GM12878 (cell line): ENCODE measurements around the gene HERPUD2. TPM values are rescaled to one million over a fixed set of nuclear protein-coding genes. Genes with fewer than 3 reads are reported as not detected.

Experiments used
- ATAC-seq: fragments of 200-7000 bp; cut with Tn5 transposase; 3 replicates; pipeline ENCODE4 v1.9.1; 2020; ENCODE audit warnings: mild to moderate bottlenecking, moderate library complexity
- BruUV-seq: library from RNA; stranded (reverse); fragments of 400-500 nt; replicated peaks from 2 replicates; lab custom pipeline; 2021; lab: Mats Ljungman, UMichigan
- CTCF ChIA-PET: fragments of 300-600 bp; sonication (Branson Sonifier 250); formaldehyde crosslinking; extraction: SDS; loops from one replicate; lab custom pipeline; 2021; ENCODE audit warnings: inconsistent platforms; lab: Yijun Ruan, JAX
- POLR2A ChIA-PET: fragments of 350-600 bp; formaldehyde crosslinking; extraction: SDS; loops from one replicate; lab custom pipeline; 2021; ENCODE audit warnings: inconsistent platforms; lab: Charles Lee
- RAD21 ChIA-PET: fragments of 300-600 bp; sonication (Branson Sonifier 250); formaldehyde crosslinking; loops from one replicate; lab custom pipeline; 2023; ENCODE audit warnings: antibody characterized with exemption; ENCODE audit not compliant: unreplicated experiment; lab: Charles Lee
- SMC1A ChIA-PET: fragments of 300-600 bp; sonication (Branson Sonifier 250); formaldehyde crosslinking; loops from one replicate; lab custom pipeline; 2023; ENCODE audit not compliant: unreplicated experiment, uncharacterized antibody; lab: Charles Lee
- DNase-seq: peaks from one replicate; pipeline ENCODE4 v3.0.0-alpha.2; 2011; ENCODE audit warnings: low read depth, low spot score
- FAIRE-seq: peaks from 3 replicates; lab custom pipeline; 2011; peaks lifted over from hg19 to GRCh38; lab: Jason Lieb, UNC
- H2AFZ ChIP-seq: 2 replicates; pipeline ENCODE4 v1.6.0; 2011; ENCODE audit warnings: low read depth, low read length, control low read depth; ENCODE audit not compliant: control insufficient read depth
- H3K27ac ChIP-seq: 2 replicates; pipeline ENCODE4 v1.5.1; 2011; ENCODE audit warnings: control low read depth; ENCODE audit not compliant: control insufficient read depth, insufficient read depth
- H3K27me3 ChIP-seq, 2 experiments: replicated peaks in 1 of 2; 2 replicates each; pipeline versions ENCODE4 v1.6.0 to v1.6.1; 2011; ENCODE audit warnings: low read length in 1 of 2; ENCODE audit not compliant: control insufficient read depth in 2 of 2, insufficient read depth in 2 of 2
- H3K36me3 ChIP-seq, 2 experiments: 2 replicates each; pipeline ENCODE4 v1.5.1; 2011; ENCODE audit warnings: low read length in 1 of 2; ENCODE audit not compliant: control insufficient read depth in 2 of 2, insufficient read depth in 2 of 2
- H3K4me1 ChIP-seq: 2 replicates; pipeline ENCODE4 v1.6.1; 2011; ENCODE audit warnings: mild to moderate bottlenecking, low read length, moderate library complexity, mixed read lengths; ENCODE audit not compliant: control insufficient read depth, insufficient read depth
- H3K4me2 ChIP-seq: 2 replicates; pipeline ENCODE4 v1.6.0; 2011; ENCODE audit warnings: control low read depth; ENCODE audit not compliant: control insufficient read depth, insufficient read depth
- H3K4me3 ChIP-seq: fragments of 200-600 bp; sonication (generic); 2 replicates; pipeline ENCODE4 v1.5.1; 2016
- H3K79me2 ChIP-seq: 2 replicates; pipeline ENCODE4 v1.6.0; 2011; ENCODE audit warnings: low read length; ENCODE audit not compliant: control insufficient read depth, insufficient read depth
- H3K9ac ChIP-seq: 2 replicates; pipeline ENCODE4 v1.8.0; 2011; ENCODE audit warnings: low read length, control low read depth, mixed read lengths; ENCODE audit not compliant: control insufficient read depth, insufficient read depth
- H3K9me3 ChIP-seq: replicated peaks from 3 replicates; pipeline ENCODE4 v1.5.1; 2011; ENCODE audit warnings: mild to moderate bottlenecking, low read length; ENCODE audit not compliant: control insufficient read depth, insufficient read depth
- H4K20me1 ChIP-seq: 2 replicates; pipeline ENCODE4 v1.6.0; 2011; ENCODE audit not compliant: control insufficient read depth, insufficient read depth
- EP300 ChIP-seq, 2 experiments: fragments of 150-350 bp in 1 of 2; IDR thresholded peaks; 2 replicates each; pipeline ENCODE4 v1.6.1; 2011 to 2012; ENCODE audit warnings: low read depth in 2 of 2, low read length in 2 of 2, borderline replicate concordance in 1 of 2, improper control_type of control experiment in 1 of 2, inconsistent platforms in 1 of 2; ENCODE audit not compliant: control insufficient read depth in 1 of 2
- FOXK2 ChIP-seq: fragments of 450-650 bp; IDR thresholded peaks from 2 replicates; pipeline ENCODE4 v1.6.1; 2017; ENCODE audit warnings: mild to moderate bottlenecking, moderate library complexity
- GABPA ChIP-seq: IDR thresholded peaks from 2 replicates; pipeline ENCODE4 v1.6.1; 2014; ENCODE audit warnings: antibody characterized with exemption, low read depth, mild to moderate bottlenecking, inconsistent platforms
- HCFC1 ChIP-seq: fragments of 150-350 bp; IDR thresholded peaks from 2 replicates; pipeline ENCODE4 v1.6.1; 2014; ENCODE audit warnings: low read length
- NFYA ChIP-seq: IDR thresholded peaks from 2 replicates; pipeline ENCODE4 v1.6.1; 2011; ENCODE audit warnings: low read depth, mild to moderate bottlenecking, low read length, improper control_type of control experiment, borderline replicate concordance
- RAD51 ChIP-seq: fragments of 450-650 bp; IDR thresholded peaks from 2 replicates; pipeline ENCODE4 v1.6.1; 2016; ENCODE audit warnings: moderate library complexity, mild to moderate bottlenecking, inconsistent platforms
- STAT3 ChIP-seq: IDR thresholded peaks from 2 replicates; pipeline ENCODE4 v1.6.1; 2011; ENCODE audit warnings: low read depth, low read length, improper control_type of control experiment
- TAF1 ChIP-seq: IDR thresholded peaks from 2 replicates; pipeline ENCODE4 v1.6.1; 2011; ENCODE audit warnings: mild to moderate bottlenecking, low read depth, low read length, borderline replicate concordance
- ZBED1 ChIP-seq: IDR thresholded peaks from 2 replicates; pipeline ENCODE4 v1.6.1; 2016; ENCODE audit warnings: borderline replicate concordance
- ZNF207 ChIP-seq: fragments of 450-650 bp; IDR thresholded peaks from 2 replicates; pipeline ENCODE4 v1.6.1; 2014; ENCODE audit warnings: antibody characterized with exemption, mild to moderate bottlenecking, borderline replicate concordance
- ZNF274 ChIP-seq: IDR thresholded peaks from one replicate; pipeline ENCODE4 v1.8.0; 2011; ENCODE audit not compliant: insufficient read length, insufficient read depth
- WGBS: methylation state at CpG from one replicate; pipeline ENCODE4 v1.1.6; 2016; ENCODE audit warnings: low lambda C conversion rate; ENCODE audit not compliant: insufficient replicate concordance, insufficient coverage; ENCODE audit errors: missing lambda C conversion rate; 5-methylcytosine and 5-hydroxymethylcytosine counted together
- in situ Hi-C: fragments of 300-500 bp; cut with MboI; formaldehyde crosslinking; loops from 9 replicates; pipeline ENCODE4 v1.14.3; 2018; ENCODE audit warnings: mixed read lengths
- intact Hi-C: fragments of 100-400 bp; cut with micrococcal nuclease; formaldehyde crosslinking; loops from one replicate; pipeline ENCODE4 v1.14.2; 2022; ENCODE audit not compliant: unreplicated experiment
- polyA plus RNA-seq, 11 experiments: library from polyadenylated mRNA; depleted of rRNA in 4 of 11; unstranded in 6 of 11; stranded (reverse) in 5 of 11; fragments of >200 nt; fragmentation: Nextera tagmentation in 4 of 11; fragmentation: Illumina TruSeq in 1 of 11; extraction: Ambion mirVana in 4 of 11; extraction: Trizol in 1 of 11; gene quantifications; 1 replicate in 1 of 11; 2 replicates in 10 of 11; pipeline versions ENCODE4 v1.2.1 to v1.2.3, GENCODE V29; 2011 to 2016; ENCODE audit warnings: inconsistent platforms in 2 of 11, missing spikeins in 2 of 11, low read depth in 1 of 11
- total RNA-seq, 4 experiments: library from RNA; depleted of rRNA in 3 of 4; stranded (reverse); fragments of >200 nt in 3 of 4; fragmentation: Illumina TruSeq in 1 of 4; extraction: Trizol in 1 of 4; gene quantifications; 2 replicates each; pipeline versions ENCODE4 v1.2.1 to v1.2.3, GENCODE V29; 2013 to 2021
- TF ChIP-seq, protein P1 (sequence below): fragments of 450-650 bp; IDR thresholded peaks from 2 replicates; pipeline ENCODE4 v1.6.1; 2017; ENCODE audit warnings: low read depth, mild to moderate bottlenecking, moderate library complexity
- TF ChIP-seq, protein P2 (sequence below): fragments of 450-650 bp; IDR thresholded peaks from 2 replicates; pipeline ENCODE4 v1.6.1; 2018; ENCODE audit warnings: borderline replicate concordance, mild to moderate bottlenecking; ENCODE audit not compliant: partially characterized antibody

HERPUD2 gene
- total and polyA plus RNA-seq, 10 of the 15 experiments (the other 5 are each of a cell fraction or from before 2014, with no cell fraction given), result 4.7 to 69.6 (median 13.9) TPM

DNA sequence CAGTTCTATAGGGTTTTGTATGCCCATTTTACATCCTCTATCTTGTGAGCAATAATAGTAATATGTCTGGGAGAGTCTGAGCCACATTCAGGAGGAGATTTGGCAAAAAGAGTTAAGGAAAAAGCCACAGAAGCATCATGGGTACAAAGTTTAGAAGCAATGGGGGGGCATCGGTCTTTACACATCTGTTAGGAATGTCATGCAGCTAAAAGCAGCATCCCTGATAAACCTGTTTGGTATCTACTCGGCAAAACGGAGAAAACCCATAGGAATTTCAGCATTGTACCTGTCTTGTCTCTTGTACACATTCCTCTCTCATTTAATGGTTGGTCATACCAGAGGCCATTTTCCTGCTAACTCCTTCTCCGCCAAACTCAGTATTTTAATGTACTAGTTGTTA lies 12.5 kb upstream of the HERPUD2 start:
- H3K27ac ChIP-seq, result no peak overlapping the region
- RAD21 ChIA-PET, result interaction anchor here (0.6 to 4.5 kb wide), 9 partner anchors 12 to 220 kb away, joined by 3 to 110 read pairs (median 4); partner anchors contain the start of genes HERPUD2 and SEPTIN7
- TF ChIP-seq EP300 (IDR thresholded peaks at IDR 0.05; ENCODE audit: borderline replicate concordance in 1 of 2, control insufficient read depth in 1 of 2, low read depth in 2 of 2, low read length in 2 of 2) (no peak), GABPA (no peak), NFYA (no peak), TAF1 (no peak), HCFC1 (no peak)
- H3K4me2 ChIP-seq, result no peak overlapping the region
- WGBS, result 96% methylated on average over 4 of the region's 4 CpGs
- SMC1A ChIA-PET, result interaction anchor here (0.8 to 16.1 kb wide), 8 partner anchors 10 to 202 kb away, joined by 3 to 337 read pairs (median 40); partner anchors contain the start of genes HERPUD2 and SEPTIN7
- peaks cover 5% of the 10 kb centered on the region; the same call in 1 of the 2 replicates for H3K4me1 ChIP-seq
- H3K79me2 ChIP-seq, result no peaks in the 10 kb centered on the region
- no peak overlapping the region for H2AFZ ChIP-seq
- DNase-seq (no peak), FAIRE-seq (no peak), ATAC-seq (no peak)
- H3K36me3 ChIP-seq, result no peaks in the 10 kb centered on the region
- H3K9me3 ChIP-seq, result no peaks in the 10 kb centered on the region
- POLR2A ChIA-PET, result interaction anchor here (1.2 to 3.0 kb wide), 2 partner anchors 9 to 12 kb away, joined by 3 to 17 read pairs; partner anchors contain the start of gene HERPUD2
- no TSS peak for BruUV-seq
- no peaks in the 10 kb centered on the region for H3K27me3 ChIP-seq
- H4K20me1 ChIP-seq, result no peaks in the 10 kb centered on the region
- H3K4me3 ChIP-seq, result no peak overlapping the region
- H3K9ac ChIP-seq, result no peak overlapping the region
- CTCF ChIA-PET, result interaction anchor here (0.7 to 8.8 kb wide), 9 partner anchors 10 to 210 kb away, joined by 3 to 115 read pairs (median 4); no protein-coding TSS in a partner anchor
- intact Hi-C loops, result no loop called here
- in situ Hi-C loops, result no loop called here

DNA sequence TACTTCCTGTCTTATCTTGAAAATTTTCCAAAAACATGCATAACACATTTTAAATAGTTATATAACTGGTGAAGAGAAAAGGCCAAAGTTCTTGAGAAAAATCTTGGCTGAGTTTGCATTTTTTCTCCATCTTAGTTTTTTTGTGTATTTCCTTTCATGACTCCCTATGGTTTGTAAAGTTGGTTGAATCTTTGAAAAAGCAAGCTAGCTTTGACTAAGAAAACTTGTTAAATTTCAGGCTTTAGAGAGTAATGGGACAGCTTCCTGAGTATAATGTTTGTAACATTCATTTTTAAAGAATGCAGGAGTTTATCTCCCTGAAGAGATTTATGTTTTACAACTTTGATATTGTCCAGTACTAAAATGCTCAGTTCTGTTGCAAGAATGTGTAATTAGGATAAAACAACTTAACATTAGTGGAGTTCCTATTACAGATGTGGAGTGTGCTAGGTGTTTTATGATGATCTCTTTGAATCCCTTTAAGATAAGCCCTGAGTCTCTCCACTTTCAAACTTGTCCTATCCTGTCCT lies 11.1 kb upstream of the HERPUD2 start:
- Histone ChIP-seq H3K36me3 (no peaks in the 10 kb centered on the region), H3K4me1 (peaks cover 5% of the 10 kb centered on the region; the same call in 1 of the 2 replicates), H3K4me2 (no peak overlapping the region), H3K27ac (no peak overlapping the region), H3K4me3 (no peak overlapping the region), H4K20me1 (no peaks in the 10 kb centered on the region), H3K79me2 (no peaks in the 10 kb centered on the region), H3K9me3 (no peaks in the 10 kb centered on the region), H3K9ac (no peak overlapping the region), H3K27me3 (no peaks in the 10 kb centered on the region), H2AFZ (no peak overlapping the region)
- in situ Hi-C loops, result no loop called here
- intact Hi-C loops, result no loop called here
- no TSS peak for BruUV-seq
- CTCF ChIA-PET, result interaction anchor here (8.8 kb wide), 1 partner anchor 203 kb away, joined by 115 read pairs; no protein-coding TSS in a partner anchor
- SMC1A ChIA-PET, result interaction anchor here (1.3 to 16.1 kb wide), 4 partner anchors 9 to 203 kb away, joined by 3 to 337 read pairs (median 156); partner anchors contain the start of gene HERPUD2
- FAIRE-seq (no peak), ATAC-seq (no peak), DNase-seq (no peak)
- POLR2A ChIA-PET, result no interaction called here
- RAD21 ChIA-PET, result interaction anchor here (0.7 kb wide), 2 partner anchors 23 to 183 kb away, joined by 3 read pairs; no protein-coding TSS in a partner anchor
- TF ChIP-seq, protein P1, sequence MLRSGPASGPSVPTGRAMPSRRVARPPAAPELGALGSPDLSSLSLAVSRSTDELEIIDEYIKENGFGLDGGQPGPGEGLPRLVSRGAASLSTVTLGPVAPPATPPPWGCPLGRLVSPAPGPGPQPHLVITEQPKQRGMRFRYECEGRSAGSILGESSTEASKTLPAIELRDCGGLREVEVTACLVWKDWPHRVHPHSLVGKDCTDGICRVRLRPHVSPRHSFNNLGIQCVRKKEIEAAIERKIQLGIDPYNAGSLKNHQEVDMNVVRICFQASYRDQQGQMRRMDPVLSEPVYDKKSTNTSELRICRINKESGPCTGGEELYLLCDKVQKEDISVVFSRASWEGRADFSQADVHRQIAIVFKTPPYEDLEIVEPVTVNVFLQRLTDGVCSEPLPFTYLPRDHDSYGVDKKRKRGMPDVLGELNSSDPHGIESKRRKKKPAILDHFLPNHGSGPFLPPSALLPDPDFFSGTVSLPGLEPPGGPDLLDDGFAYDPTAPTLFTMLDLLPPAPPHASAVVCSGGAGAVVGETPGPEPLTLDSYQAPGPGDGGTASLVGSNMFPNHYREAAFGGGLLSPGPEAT, result no peak
- no peak for TF ChIP-seq ZNF274
- TF ChIP-seq, protein P2, sequence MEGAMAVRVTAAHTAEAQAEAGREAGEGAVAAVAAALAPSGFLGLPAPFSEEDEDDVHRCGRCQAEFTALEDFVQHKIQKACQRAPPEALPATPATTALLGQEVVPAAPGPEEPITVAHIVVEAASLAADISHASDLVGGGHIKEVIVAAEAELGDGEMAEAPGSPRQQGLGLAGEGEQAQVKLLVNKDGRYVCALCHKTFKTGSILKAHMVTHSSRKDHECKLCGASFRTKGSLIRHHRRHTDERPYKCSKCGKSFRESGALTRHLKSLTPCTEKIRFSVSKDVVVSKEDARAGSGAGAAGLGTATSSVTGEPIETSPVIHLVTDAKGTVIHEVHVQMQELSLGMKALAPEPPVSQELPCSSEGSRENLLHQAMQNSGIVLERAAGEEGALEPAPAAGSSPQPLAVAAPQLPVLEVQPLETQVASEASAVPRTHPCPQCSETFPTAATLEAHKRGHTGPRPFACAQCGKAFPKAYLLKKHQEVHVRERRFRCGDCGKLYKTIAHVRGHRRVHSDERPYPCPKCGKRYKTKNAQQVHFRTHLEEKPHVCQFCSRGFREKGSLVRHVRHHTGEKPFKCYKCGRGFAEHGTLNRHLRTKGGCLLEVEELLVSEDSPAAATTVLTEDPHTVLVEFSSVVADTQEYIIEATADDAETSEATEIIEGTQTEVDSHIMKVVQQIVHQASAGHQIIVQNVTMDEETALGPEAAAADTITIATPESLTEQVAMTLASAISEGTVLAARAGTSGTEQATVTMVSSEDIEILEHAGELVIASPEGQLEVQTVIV, result no peak
- no peak for TF ChIP-seq STAT3
- TF ChIP-seq RAD51, result no peak
- TF ChIP-seq FOXK2, result no peak
- TF ChIP-seq ZBED1, result no peak
- no peak for TF ChIP-seq ZNF207
